Hematopoietic multipotent progenitor cell treated with erythropoietin and hydrocortisone succinate and interleukin-3 and kit ligand, for 17 days (in vitro differentiated cells): ENCODE data around the gene BDH1.
"Not testable (repeated sequence)": the region's sequence is repeated elsewhere in the genome, so short reads cannot be mapped to it uniquely, and the experiment has no call there.

Experiments
- DNase-seq: peaks from one replicate; pipeline ENCODE4 v3.0.0-alpha.2; 2015; ENCODE audit warnings: low spot score

The BDH1 gene

DNA sequence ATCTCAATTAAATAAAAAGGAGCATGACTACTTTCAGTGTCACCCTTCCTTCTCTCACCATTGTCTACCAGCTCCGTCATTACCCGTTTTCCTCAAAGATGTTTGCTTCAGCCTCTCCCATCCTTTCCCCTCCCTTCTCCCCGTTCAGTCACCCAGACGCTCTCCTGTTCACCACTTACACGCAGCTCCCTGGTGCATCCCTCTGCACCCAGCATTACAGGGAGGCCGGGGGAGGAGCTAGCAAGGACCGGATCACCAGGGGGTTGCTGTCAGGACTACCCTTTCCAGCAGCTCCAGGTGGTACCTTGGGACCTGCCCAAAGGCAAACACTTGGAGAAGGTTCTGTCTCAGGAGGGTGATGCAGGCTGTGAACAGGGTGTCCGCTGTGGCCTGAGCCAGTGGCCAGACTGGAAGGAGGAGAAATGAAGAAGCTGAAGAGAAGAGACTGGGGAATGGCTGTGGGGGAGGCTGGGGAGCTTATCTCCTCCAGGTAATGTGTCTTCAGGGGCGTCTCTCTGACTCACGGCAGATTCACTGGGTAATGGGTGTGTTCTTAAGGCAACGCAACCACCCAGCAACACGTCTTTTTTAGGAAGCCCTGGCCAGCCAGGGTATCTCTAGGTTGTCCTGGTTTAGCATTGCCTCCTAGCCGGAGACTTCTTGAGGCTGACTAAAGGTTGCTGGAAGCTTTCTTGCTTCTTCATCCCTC lies 21.8 kb upstream of the BDH1 start:
- no peak for DNase-seq

DNA sequence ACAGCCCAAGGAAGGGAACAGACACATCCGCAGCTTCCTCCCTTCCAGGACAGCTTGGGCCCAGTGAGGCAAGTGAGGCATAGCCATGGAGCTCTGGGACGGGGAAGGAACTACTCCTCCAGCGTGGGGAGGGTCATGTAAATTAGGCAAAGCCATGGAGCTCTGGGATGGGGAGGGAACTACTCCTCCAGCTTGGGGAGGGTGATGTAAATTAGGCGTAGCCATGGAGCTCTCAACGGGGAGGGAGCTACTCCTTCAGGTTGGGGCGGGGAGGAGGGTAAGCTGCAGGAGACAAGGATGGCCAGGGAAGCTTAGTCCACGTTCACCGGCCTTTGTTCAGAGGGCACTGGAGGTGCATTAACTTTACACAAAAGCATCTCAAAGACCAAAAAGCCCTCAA lies 21.1 kb upstream of the BDH1 start:
- no peak for DNase-seq

DNA sequence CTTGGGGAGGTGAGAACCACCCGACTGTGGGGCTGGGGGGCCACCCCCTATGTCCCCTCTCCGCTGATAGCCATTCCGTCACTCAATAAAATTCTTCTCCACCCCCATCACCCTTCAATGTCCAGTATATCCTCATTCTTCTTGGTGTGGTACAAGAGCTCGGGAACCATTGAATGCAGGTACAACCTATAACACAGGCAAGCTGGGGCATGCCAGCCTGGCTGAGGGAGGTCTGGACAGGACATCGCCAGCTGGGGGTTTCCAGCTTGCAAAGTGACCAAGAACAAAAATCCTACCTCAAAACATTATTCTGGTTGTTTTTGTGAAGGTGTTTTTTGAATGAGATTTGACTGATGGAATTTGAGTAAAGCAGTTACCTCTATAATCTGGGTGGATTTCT lies 19.6 kb upstream of the BDH1 start:
- DNase-seq, result no peak

DNA sequence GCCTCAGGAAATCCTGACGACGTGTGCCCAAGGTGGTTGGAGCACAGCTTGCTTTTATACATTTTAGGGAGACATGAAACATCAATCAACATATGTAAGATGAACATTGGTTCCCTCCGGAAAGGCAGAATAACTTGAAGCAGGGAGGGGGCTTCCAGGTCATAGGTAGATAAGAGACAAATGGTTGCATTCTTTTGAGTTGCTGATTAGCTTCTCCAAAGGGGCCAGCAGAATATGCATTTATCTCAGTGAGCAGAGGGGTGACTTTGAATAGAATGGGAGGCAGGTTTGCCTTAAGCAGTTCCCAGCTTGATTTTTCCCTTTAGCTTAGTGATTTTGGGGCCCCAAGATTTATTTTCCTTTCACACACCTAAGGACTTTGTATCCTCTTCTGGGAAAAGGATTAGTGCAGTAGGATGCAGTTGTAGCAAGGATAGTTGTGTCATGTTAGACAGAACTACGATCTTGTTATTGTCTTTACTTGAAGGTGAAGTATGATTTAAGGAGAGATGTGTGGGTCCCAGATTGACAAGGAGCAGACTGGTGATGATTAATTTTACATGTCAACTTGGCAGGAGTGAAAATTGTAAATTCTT lies 18.7 kb upstream of the BDH1 start:
- DNase-seq, result not testable (repeated sequence)

DNA sequence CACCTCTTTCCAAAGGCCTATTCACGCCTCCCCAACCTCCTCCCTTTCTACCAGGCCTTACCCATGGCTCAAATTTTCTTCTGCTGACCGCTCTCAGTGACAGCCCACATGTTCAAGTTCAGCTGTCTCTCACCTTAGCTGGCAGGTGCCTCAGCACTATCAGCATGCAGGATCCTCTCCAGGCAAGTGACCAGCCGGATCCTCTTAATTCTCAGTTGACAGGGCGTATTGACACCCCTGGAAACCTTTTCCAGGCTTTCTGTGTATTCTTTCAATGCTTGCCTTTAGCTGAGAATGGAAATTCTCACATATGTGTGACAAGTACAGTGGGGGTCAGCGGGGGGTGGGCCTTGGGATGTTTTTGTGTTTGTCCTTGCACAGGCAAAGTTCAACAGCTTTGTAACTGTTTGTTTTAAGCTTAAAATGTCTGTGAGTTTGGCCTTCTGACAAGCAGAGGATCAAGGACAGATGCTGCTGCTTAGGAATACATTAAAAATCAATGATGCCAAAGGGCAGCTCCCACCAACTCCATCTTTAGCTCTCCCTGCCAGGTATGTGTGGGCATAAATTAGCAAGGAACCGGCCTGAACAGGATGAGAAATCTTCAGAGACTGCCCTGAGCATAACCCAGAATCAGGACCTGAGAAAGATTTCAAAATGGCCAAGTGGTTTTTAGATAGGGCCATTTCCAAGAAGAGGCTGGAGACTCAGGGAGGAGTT lies 17.4 kb upstream of the BDH1 start:
- DNase-seq, result no peak

DNA sequence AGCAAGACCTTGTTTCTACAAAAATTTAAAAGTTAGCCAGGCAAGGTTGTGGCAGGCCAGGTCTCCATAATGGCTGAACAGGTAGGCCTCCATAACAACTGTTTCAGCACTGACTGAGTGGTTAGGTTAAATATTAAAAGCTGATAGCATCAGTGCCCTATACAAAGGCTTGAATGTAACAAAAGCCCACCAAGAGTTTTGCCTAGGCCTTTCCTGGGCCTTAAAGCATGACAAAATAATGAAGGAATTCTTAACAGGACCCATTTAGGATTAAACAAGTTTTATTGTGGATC lies 16.1 kb upstream of the BDH1 start:
- not testable (repeated sequence) for DNase-seq

DNA sequence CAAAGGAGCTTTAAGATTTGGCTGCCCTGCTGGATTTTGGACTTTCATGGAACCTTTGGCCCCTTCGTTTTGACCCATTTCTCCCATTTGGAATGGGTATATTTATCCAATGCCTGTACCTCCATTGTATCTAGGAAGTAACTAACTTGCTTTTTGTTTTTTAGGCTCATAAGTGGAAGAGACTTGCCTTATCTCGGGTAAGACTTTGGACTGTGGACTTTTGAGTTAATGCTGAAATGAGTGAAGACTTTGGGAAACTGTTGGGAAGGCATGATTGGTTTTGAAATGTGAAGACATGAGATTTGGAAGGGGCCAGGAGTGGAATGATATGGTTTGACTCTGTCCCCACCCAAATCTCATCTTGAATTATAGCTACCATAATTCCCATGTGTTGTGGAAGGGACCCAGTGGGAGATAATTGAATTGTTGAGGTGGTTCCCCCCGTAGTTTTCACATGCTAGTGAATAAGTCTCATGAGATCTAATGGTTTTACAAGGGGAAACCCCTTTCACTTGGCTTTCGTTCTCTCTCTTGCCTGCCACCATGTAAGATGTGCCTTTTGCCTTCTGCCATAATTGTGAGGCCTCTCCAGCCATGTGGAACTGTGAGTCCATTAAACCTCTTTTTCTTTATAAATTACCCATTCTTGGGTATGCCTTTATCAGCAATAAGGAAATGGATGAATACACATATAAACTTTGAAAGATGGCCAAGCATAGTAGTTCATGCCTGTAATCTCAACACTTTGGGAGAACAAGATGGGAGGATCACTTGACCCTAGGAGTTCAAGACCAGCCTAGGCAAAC lies 15.5 kb upstream of the BDH1 start:
- DNase-seq, result not testable (repeated sequence)

DNA sequence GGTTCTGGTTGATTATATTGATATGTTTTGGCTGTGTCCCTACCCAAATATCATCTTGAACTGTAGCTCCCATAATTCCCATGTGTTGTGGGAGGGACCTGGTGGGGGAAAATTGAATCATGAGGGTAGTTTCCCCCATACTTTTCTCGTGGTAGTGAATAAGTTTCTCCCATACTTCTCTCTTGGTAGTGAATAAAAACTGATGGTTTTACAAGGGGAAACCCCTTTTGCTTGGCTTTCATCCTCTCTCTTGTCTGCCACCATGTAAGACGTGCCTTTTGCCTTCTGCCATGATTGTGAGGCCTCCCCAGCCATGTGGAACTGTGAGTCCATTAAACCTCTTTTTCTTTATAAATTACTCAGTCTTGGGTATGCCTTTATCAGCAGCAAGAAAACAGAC lies 13.7 kb upstream of the BDH1 start:
- not testable (repeated sequence) for DNase-seq

DNA sequence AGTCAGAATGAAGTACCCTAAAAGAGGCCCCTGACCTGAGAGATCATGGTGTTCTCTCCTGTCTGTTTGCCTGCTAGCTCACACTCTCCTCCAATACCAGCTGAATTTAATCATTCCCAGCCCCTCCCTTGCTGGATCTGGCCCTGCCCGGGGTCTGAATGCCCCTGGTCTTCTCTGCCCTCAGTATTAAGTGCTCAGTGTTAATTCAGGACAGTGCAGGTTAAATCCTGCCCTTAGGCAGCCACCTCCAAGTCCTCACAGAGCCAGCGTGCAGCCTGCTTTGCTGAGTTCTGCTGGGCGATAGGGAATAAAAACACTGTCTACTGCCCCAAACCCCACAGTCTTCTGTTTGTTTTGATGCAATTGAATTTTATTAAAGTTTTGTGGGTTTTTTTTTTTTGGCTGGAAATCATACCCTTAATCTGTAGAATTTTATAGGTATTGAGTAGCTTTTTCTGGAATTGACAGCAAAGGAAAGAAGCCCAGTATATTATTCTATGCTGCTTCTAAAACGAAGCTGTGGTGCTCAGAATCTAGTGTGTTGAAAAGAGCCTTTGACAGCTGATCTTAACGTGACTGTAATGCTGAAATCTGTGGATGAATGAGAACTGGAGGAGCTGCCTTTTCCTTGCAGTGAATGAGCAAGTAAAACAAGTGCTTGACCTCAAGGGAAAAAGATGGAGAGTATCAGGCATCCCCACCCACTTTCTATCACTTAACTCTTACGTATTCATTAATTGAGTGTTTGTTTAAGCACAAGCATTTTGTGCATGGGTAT lies 12.3 kb upstream of the BDH1 start:
- no peak for DNase-seq

DNA sequence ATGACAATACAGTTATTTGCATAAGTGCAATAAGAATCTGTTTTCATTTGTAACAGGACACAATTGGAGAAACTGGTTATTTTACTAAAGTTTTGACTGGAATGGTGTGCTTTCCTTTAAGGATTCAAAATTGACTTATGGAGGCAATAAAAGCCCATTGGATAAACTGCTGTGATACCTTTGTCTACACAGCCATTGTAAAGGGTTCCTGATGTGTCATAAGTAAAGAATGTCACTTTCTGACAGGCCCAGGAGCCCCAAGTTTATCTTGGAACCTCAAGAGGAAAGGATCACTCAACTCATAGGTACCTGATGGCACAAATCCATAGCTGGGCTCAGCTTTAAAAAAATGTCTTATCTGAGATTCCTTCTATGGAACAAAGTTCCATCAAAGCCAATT lies 10.4 kb upstream of the BDH1 start:
- DNase-seq, result not testable (repeated sequence)

DNA sequence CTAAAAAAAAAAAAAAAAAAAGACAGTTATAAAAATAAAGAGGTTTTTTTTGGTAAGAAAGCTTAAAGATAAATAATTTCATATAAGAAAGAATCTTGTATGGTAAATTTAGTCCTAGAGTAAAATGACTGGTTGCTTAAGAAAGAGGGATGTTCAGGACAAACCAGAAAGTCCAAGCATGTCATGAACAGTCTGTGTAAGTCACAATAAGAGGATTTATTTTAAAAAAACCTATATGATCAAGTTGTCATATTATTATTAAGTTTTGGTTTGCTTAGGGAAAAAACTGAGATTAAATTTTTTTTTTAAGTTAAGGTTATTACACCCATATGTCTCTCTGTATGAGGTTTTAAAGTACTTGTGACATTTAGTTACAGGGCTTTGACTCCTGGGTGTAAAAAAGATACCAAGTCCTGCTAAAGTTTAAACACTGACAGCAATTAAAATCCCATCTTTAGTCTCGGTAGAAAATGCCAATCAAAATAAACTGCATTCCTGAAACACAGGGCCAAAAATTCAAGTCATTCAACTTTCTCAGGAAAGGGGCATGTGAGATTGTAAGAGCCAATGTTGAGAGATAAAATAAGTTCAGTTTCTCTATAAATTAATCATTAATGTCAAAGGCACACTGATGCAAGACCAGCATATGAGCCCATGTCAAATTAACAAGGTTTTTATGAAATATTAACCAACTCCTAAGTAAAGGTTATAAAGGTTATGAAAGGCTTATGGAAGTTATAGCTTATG lies 8.5 kb upstream of the BDH1 start:
- DNase-seq, result no peak

DNA sequence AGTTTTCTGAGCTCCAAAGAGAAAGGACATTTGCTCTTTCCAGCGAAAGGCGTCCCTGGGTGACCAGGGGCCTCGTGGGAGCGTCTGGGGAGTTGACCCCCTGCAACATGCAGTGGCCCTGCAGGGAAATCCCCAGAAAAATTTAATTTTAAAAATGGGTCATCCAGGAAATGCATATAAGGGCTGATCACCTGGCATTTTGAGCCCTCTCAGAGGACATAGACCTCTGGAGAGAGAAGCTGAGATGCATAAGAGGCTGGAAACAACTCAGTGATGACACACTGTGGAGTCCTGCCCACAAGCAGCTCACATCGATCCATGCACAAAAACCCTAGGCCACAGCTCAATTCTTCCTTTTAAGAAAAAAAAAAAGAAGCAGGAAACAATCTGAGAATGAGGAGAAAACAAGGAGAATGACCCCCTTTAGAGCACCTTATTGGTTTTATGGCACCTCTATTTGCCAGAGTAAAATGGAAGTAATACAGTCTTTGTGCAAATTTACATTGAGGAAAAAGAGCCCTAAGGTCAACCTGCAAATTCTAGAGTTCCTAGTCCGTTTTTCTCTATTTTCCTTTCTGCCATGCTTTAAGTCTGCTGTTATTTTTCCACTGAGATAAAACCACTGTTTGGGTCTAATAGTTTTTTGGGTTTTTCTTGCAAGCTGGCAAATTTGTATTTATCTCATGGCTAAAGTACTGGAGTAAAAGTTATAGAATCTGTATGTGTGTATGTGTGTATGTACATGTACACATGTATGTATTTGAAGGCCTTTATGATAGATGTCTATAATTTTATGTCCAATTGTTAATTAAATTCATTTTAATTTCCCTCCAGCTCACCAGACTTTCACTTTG lies 6.9 kb upstream of the BDH1 start:
- DNase-seq, result no peak

DNA sequence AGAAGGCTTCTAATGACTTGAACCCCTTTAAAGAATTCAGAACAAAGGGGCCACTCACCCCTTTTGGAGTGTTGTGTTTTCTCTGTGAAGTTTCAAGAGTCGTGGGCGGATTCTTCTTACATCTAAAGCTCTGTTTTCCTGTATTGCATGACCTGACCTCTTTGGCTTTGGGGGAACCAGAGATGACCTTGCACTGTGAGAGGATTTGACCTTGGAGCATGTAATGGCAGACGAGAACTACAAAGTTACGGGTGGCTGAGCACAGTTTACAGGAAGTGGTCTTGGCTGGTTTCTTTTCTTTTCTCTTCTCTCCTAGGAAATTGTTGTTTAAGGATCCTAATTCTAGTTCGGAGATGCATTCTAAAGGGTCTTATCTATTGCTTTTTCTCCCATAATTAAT lies 6.2 kb upstream of the BDH1 start:
- no peak for DNase-seq

DNA sequence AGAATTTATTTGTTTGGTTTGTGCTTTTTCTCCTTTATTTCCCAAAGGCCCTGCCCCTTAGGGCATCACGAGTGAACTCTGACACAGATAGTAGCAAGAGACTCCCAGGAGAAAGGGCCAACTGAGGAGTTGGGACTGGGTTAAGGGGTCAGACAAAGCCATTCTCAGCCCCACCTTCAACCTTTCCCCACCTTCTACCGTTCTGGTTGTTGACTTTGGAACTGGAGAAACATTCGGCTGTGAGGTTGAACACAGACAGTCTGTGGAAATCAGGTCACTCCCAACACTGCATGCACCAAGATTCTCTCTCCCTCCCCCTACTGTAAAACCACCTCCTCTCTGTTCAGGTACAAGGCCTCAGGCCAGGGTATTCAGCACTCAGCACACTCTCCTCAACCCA lies 3.9 kb upstream of the BDH1 start:
- no peak for DNase-seq

DNA sequence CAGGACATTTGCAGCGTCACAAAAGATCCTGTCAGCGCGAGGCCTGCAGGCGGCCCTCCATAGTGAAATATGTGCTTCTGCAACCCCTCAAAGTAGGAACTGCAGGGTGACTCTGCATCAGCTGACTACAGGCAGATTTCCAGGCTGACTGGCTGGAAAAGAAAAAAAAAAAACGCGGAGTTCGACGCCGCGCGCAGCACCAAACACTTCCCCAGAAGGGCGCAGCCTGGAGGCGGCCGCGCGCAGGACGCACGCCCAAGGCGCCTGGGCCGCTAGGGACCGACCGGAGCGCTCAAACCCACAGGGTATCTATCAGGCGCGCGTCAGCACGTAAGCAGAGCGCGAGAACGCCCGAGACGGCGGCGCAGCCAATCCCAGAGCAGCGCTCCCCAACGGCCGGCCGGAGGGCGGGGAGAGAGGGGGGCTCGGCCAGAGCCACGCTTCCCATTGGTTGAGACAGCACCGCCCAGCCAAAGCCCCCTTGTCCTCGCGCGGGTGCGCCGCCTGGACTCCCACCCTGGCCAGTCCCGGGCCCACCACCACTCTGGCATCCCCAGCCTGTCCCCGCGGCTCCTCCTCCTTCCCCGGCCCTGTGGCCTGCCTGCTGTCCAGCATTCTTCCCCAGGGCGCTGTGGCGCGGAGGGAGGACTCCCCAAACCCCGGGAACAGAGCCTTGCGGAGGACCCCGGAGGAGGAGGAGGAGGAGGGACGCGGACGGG lies 1.0 kb downstream of the BDH1 start:
- peak; percentile 86 for DNase-seq

DNA sequence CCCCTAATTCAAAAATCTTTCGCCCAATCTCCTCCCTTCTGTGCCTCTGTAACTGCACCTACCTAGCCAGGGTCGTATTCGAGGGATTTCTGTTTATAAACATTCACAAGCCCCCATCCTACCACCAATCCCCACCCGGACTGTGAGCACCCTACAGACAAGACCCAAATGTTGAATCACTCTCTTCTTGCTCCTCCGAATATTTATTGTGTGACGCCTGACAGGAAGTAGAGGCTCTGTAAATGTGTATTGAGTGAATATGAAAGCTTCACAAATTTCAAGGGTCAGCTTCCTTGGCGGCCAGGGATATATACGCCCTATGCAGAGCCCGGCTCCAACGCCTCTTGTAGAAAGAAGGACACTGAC lies 1.6 kb downstream of the BDH1 start:
- DNase-seq, result no peak

DNA sequence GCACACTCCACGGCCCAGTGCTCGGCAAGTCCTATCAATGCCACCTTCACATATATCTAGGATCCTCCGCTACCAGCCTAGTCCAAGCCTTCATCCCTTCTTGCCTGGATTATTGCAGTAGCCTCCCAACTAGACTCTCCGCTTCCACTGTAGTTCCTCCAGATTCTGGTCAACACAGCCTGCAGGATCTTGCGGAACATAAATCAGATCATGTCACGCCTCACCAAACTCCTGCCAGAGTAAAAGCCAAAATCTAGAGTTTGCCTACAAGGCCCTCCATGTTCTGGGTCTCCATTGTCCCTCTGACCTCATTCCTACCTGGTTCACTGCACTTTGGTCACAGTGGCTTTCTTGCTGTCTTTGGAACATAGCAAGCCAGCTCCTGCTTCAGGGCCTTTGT lies 3.6 kb downstream of the BDH1 start:
- DNase-seq, result no peak

DNA sequence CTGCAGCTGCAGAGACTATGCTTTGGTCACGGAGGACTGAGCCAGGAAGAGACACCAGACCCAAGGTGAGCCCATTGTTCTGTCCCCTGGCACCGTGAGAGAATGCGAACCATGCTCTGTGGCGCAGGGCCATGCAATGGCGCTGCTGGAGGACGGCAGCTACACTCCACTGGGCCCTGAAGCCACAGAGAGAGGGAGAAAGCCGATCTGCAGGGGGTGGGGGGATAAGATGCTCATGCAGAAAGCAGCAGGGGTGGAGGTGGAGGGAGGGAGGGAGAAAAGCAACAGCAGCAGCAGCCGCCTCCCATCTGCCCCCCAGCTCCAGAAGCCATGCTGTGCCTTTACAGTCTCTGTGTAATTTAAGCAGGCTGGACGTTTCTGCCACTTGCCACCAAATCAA lies 5.3 kb downstream of the BDH1 start:
- no peak for DNase-seq

DNA sequence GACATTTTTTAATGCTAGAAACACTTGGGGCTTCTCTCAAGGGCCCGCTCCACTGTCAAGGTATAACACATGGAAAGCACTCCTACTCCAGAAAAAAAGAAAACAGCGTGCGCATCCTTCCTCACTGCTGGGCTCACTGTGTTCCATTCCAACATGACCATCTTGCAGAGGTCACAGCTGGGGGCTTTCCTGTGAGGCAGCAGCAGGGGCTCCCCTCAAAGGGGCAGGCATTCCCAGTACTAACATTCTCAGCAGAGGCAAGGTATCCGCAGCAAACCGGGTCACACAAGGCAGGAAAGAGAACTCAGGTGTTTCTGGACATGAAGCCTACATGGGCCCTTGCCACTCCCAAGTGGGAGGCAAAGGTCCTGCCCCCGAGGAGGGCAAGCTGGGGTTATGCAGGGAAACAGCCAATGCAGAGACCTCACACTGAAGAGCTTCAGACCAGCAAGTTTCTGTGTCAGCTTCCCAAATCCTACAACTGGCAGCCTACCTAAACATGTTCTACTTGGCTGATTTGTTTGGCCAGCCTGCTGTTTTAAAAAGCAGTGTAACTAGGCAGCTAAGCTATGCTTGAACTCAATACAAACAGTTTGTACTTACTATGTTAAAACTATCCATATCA lies 6.4 kb downstream of the BDH1 start:
- no peak for DNase-seq
